ENCODE measurements around the gene APOA4. TPM values are rescaled to one million over a fixed set of nuclear protein-coding genes. Genes with fewer than 3 reads are reported as not detected.

APOA4 gene
- total and polyA plus RNA-seq, 2 of the 13 experiments (the other 11 are each of a cell fraction or from before 2014, with no cell fraction given) = 3.8 to 7.2 TPM

- TF ChIP-seq RORA (CRISPR knock-in tag; IDR thresholded peaks at IDR 0.05) = no peak
- TF ChIP-seq MIXL1 (CRISPR knock-in tag; IDR thresholded peaks at IDR 0.05) = peak; percentile 45; the same call in 1 of the 2 replicates
- peak; percentile 99 for TF ChIP-seq DRAP1 (CRISPR knock-in tag; IDR thresholded peaks at IDR 0.05)
- peak; percentile 91 for TF ChIP-seq NR2C2 (CRISPR knock-in tag; IDR thresholded peaks at IDR 0.05; ENCODE audit: borderline replicate concordance)
- peak; percentile 80 for TF ChIP-seq RERE (CRISPR knock-in tag; IDR thresholded peaks at IDR 0.05; ENCODE audit: low read depth)
- TF ChIP-seq EEA1 (CRISPR knock-in tag; IDR thresholded peaks at IDR 0.05; ENCODE audit: borderline replicate concordance) = peak; percentile 62; the same call in 1 of the 2 replicates
- TF ChIP-seq SSRP1 (CRISPR knock-in tag; IDR thresholded peaks at IDR 0.05) = 0 out of 2 replicates have a peak, but pooled peaks have one; percentile 81
- TF ChIP-seq IKZF4 (CRISPR knock-in tag; IDR thresholded peaks at IDR 0.05; ENCODE audit: borderline replicate concordance, low read depth, not compliant biosample characterization) = peak; percentile 54
- TF ChIP-seq ZC3H4 (CRISPR knock-in tag; IDR thresholded peaks at IDR 0.05; ENCODE audit: borderline replicate concordance) = peak; percentile 78; the same call in 1 of the 2 replicates
- TF ChIP-seq ELF1 (CRISPR knock-in tag; IDR thresholded peaks at IDR 0.05) = no peak; the same call in 1 of the 2 replicates
- TF ChIP-seq ZNF619 (CRISPR knock-in tag; IDR thresholded peaks at IDR 0.05) = peak; percentile 93
- no peak for TF ChIP-seq SRY (CRISPR knock-in tag; IDR thresholded peaks at IDR 0.05)
- TF ChIP-seq ZSCAN12 (CRISPR knock-in tag; IDR thresholded peaks at IDR 0.05) = peak; percentile 86; the same call in 1 of the 2 replicates
- TF ChIP-seq FOXO4 (CRISPR knock-in tag; conservative IDR thresholded peaks at IDR 0.05) = no peak
- peak; percentile 96 for TF ChIP-seq TEAD3 (CRISPR knock-in tag; optimal IDR thresholded peaks at IDR 0.05; ENCODE audit: borderline replicate concordance)
- peak; percentile 57 for TF ChIP-seq AGO1 (IDR thresholded peaks at IDR 0.05; ENCODE audit: low read depth, low read length, poor library complexity, severe bottlenecking)
- TF ChIP-seq NRL (CRISPR knock-in tag; IDR thresholded peaks at IDR 0.05; ENCODE audit: borderline replicate concordance) = peak; percentile 80
- peak; percentile 52 for TF ChIP-seq TGIF2 (CRISPR knock-in tag; IDR thresholded peaks at IDR 0.05)
- 0 out of 2 replicates have a peak, but pooled peaks have one; percentile 68 for TF ChIP-seq ZFAT (CRISPR knock-in tag; conservative IDR thresholded peaks at IDR 0.05)
- peak; percentile 81; the same call in 1 of the 2 replicates for TF ChIP-seq ZNF431 (CRISPR knock-in tag; IDR thresholded peaks at IDR 0.05; ENCODE audit: borderline replicate concordance, low read depth)
- TF ChIP-seq KLF13 (CRISPR knock-in tag; IDR thresholded peaks at IDR 0.05) = 0 out of 2 replicates have a peak, but pooled peaks have one; percentile 20
- TF ChIP-seq RBM22 (optimal IDR thresholded peaks at IDR 0.05; ENCODE audit: low read length) = peak; percentile 88
Measured at GRCh38 chr11:116837231-116838091, 14.4 kb upstream of the APOA4 start, which contains the start of gene APOA1 (continued).

All from HepG2 (cell line).